GM12891 (cell line): ENCODE data around the gene AKAP12.

ENCODE experiments used
- DNase-seq: peaks from one replicate; pipeline ENCODE4 v3.0.0; 2011; ENCODE audit warnings: low spot score; ENCODE audit not compliant: insufficient read length
- FAIRE-seq: peaks from 2 replicates; lab custom pipeline; 2011; peaks lifted over from hg19 to GRCh38; lab: Jason Lieb, UNC
- PAX5 ChIP-seq: IDR thresholded peaks from 2 replicates; pipeline ENCODE4 v1.6.1; 2011; ENCODE audit warnings: low read length, moderate library complexity, mild to moderate bottlenecking; ENCODE audit not compliant: insufficient read depth, severe bottlenecking
- POLR2A ChIP-seq: IDR thresholded peaks from 2 replicates; pipeline ENCODE4 v1.6.1; 2011; ENCODE audit warnings: low read depth, low read length, control low read depth
- POLR2AphosphoS5 ChIP-seq: IDR thresholded peaks from 2 replicates; pipeline ENCODE4 v1.6.1; 2011; ENCODE audit warnings: low read depth, low read length, control low read depth
- POU2F2 ChIP-seq: IDR thresholded peaks from 2 replicates; pipeline ENCODE4 v1.6.1; 2011; ENCODE audit warnings: low read depth, mild to moderate bottlenecking, control low read depth, low read length, moderate library complexity
- SPI1 ChIP-seq: IDR thresholded peaks from 2 replicates; pipeline ENCODE4 v1.6.1; 2011; ENCODE audit warnings: low read depth, low read length, control low read depth
- TAF1 ChIP-seq: IDR thresholded peaks from 2 replicates; pipeline ENCODE4 v1.6.1; 2011; ENCODE audit warnings: low read depth, low read length, control low read depth

AKAP12 gene

GRCh38 chr6:151288712-151289398 lies 49.1 kb downstream of the AKAP12 start:
- FAIRE-seq (no peak), DNase-seq (no peak)
- TF ChIP-seq TAF1 (no peak), SPI1 (no peak), POLR2AphosphoS5 (no peak), POLR2A (no peak), PAX5 (no peak), POU2F2 (no peak)

GRCh38 chr6:151289399-151290007 lies 49.7 kb downstream of the AKAP12 start:
- no peak for TF ChIP-seq POLR2AphosphoS5
- FAIRE-seq = no peak

GRCh38 chr6:151290877-151291721 lies 51.3 kb downstream of the AKAP12 start:
- no peak for FAIRE-seq

More at GRCh38 chr6:151289399-151290007, 49.7 kb downstream of the AKAP12 start:
- no peak for DNase-seq

GRCh38 chr6:151291722-151292059 lies 51.9 kb downstream of the AKAP12 start:
- TF ChIP-seq TAF1 (no peak), POLR2AphosphoS5 (no peak), POU2F2 (no peak), PAX5 (no peak), POLR2A (no peak), SPI1 (no peak)
- FAIRE-seq (no peak), DNase-seq (no peak)

More at GRCh38 chr6:151290877-151291721, 51.3 kb downstream of the AKAP12 start:
- no peak for DNase-seq
- no peak for TF ChIP-seq PAX5
- no peak for TF ChIP-seq SPI1
- TF ChIP-seq POLR2AphosphoS5 = no peak
- TF ChIP-seq POU2F2 = no peak
- TF ChIP-seq TAF1 = no peak
- TF ChIP-seq POLR2A = no peak

GRCh38 chr6:151292974-151293687 lies 53.4 kb downstream of the AKAP12 start:
- no peak for FAIRE-seq
- DNase-seq = no peak

GRCh38 chr6:151293688-151294016 lies 53.9 kb downstream of the AKAP12 start:
- no peak for DNase-seq
- TF ChIP-seq SPI1 (no peak), TAF1 (no peak), PAX5 (no peak), POLR2A (no peak), POLR2AphosphoS5 (no peak), POU2F2 (no peak)
- FAIRE-seq = no peak

More at GRCh38 chr6:151292974-151293687, 53.4 kb downstream of the AKAP12 start:
- no peak for TF ChIP-seq POLR2AphosphoS5
- no peak for TF ChIP-seq SPI1
- TF ChIP-seq PAX5 = no peak
- no peak for TF ChIP-seq POLR2A
- TF ChIP-seq POU2F2 = no peak
- no peak for TF ChIP-seq TAF1

- TF ChIP-seq POLR2A (no peak), POU2F2 (no peak), PAX5 (no peak), SPI1 (no peak), TAF1 (no peak)
- FAIRE-seq (no peak), DNase-seq (no peak)
Measured at GRCh38 chr6:151294561-151295101, 54.9 kb downstream of the AKAP12 start.

GRCh38 chr6:151297886-151298285 lies 58.1 kb downstream of the AKAP12 start:
- DNase-seq (no peak), FAIRE-seq (no peak)
- TF ChIP-seq PAX5 (no peak), POLR2AphosphoS5 (no peak), POLR2A (no peak), SPI1 (no peak), TAF1 (no peak), POU2F2 (no peak)

- no peak for TF ChIP-seq TAF1
- TF ChIP-seq PAX5 = no peak
- TF ChIP-seq POLR2A = no peak
- TF ChIP-seq POLR2AphosphoS5 = no peak
- TF ChIP-seq POU2F2 = no peak
- no peak for TF ChIP-seq SPI1
- FAIRE-seq = no peak
- no peak for DNase-seq
Measured at GRCh38 chr6:151299011-151299410, 59.2 kb downstream of the AKAP12 start.
